Peyer's patch (tissue), 4 donors: ENCODE results near the gene RGS12. TPM values are rescaled to one million over a fixed set of nuclear protein-coding genes. Genes with fewer than 3 reads are reported as not detected.

ENCODE experiments used
- DNase-seq, 3 donors: peaks; one replicate each; pipeline ENCODE4 v3.0.0-alpha.2; 2017 to 2019
- H3K27ac ChIP-seq, 4 donors: fragments of 200-600 bp; sonication (generic); one replicate each; pipeline ENCODE4 v1.5.1; 2016 to 2019
- H3K27me3 ChIP-seq, 2 donors: fragments of 200-600 bp; sonication (generic); one replicate each; pipeline ENCODE4 v1.5.1; 2019
- H3K36me3 ChIP-seq, 3 donors: fragments of 200-600 bp; sonication (generic); one replicate each; pipeline ENCODE4 v1.5.1; 2016 to 2019
- H3K4me1 ChIP-seq, 4 donors: fragments of 200-600 bp; sonication (generic); one replicate each; pipeline ENCODE4 v1.5.1; 2016 to 2019
- H3K4me3 ChIP-seq, 4 donors: fragments of 200-600 bp; sonication (generic); 1 replicate in 3 of 4; 2 replicates in 1 of 4; pipeline ENCODE4 v1.5.1; 2016 to 2019; ENCODE audit warnings: mild to moderate bottlenecking in 1 of 4
- H3K9me3 ChIP-seq, 4 donors: fragments of 200-600 bp; sonication (generic); one replicate each; pipeline ENCODE4 v1.5.1; 2016 to 2019; ENCODE audit warnings: mild to moderate bottlenecking in 1 of 4
- CTCF ChIP-seq, 6 experiments: fragments of 450-650 bp in 4 of 6; fragments of 200-600 bp in 2 of 6; sonication (generic) in 1 of 6; IDR thresholded peaks; one replicate each; pipeline ENCODE4 v1.5.1; 2017 to 2019; ENCODE audit warnings: antibody characterized with exemption in 6 of 6, mild to moderate bottlenecking in 3 of 6, moderate library complexity in 1 of 6
- POLR2A ChIP-seq, 2 donors: fragments of 450-650 bp; IDR thresholded peaks; one replicate each; pipeline ENCODE4 v1.5.1; 2017; ENCODE audit warnings: antibody characterized with exemption in 2 of 2, mild to moderate bottlenecking in 2 of 2, moderate library complexity in 2 of 2
- total RNA-seq, 4 donors: library from RNA; depleted of rRNA; stranded (reverse); fragments of >200 nt; gene quantifications; one replicate each; pipeline ENCODE4 v1.1.0, GENCODE V29; 2016

Gene RGS12, protein sequence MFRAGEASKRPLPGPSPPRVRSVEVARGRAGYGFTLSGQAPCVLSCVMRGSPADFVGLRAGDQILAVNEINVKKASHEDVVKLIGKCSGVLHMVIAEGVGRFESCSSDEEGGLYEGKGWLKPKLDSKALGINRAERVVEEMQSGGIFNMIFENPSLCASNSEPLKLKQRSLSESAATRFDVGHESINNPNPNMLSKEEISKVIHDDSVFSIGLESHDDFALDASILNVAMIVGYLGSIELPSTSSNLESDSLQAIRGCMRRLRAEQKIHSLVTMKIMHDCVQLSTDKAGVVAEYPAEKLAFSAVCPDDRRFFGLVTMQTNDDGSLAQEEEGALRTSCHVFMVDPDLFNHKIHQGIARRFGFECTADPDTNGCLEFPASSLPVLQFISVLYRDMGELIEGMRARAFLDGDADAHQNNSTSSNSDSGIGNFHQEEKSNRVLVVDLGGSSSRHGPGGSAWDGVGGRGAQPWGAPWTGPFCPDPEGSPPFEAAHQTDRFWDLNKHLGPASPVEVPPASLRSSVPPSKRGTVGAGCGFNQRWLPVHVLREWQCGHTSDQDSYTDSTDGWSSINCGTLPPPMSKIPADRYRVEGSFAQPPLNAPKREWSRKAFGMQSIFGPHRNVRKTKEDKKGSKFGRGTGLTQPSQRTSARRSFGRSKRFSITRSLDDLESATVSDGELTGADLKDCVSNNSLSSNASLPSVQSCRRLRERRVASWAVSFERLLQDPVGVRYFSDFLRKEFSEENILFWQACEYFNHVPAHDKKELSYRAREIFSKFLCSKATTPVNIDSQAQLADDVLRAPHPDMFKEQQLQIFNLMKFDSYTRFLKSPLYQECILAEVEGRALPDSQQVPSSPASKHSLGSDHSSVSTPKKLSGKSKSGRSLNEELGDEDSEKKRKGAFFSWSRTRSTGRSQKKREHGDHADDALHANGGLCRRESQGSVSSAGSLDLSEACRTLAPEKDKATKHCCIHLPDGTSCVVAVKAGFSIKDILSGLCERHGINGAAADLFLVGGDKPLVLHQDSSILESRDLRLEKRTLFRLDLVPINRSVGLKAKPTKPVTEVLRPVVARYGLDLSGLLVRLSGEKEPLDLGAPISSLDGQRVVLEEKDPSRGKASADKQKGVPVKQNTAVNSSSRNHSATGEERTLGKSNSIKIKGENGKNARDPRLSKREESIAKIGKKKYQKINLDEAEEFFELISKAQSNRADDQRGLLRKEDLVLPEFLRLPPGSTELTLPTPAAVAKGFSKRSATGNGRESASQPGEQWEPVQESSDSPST (N-terminal part only)
- 10 to 100 TPM; 24.3 to 36.5 (median 35.3) TPM for total RNA-seq

DNA sequence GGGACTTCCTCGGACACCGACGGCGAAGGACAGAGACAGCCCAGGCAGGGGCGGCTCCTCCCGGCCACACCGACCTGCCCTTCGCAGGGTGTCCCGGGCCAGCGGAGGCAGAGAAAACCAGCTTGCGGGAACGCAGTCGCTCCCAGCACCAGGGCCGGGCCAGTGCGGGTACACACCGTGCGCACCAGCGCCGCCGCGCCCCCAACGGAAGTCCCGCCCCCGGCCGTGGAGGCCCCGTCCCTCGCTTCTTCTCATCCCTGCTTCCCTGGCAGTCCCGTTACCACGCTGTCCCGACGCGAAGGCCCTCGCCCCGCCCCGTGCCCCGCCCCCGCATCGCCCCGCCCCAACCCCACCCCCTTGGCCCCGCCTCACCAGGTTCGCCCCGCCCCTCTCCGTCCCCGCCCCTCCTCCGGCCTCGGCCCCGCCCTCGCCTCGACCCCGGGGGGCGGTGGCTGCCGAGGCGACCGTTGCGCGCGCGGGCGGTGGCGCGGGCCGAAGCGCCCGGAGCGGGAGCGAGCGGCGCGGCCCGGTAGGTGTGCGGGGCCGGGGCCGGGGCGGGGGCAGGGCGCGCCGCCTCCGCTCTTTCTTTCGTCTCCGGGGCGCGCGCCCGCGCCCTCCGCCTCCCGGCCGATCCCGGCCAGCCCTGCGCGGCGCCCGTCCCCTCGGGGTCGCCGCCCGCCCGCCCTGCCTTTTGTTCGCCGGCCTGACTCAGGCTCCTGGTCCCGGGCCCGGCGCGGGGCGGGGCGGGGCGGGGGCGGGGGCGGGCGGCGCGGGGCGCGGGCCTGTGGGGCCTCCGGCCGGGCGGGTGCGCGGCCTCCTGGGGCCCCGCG is at the start of gene RGS12:
TSS of gene RGS12 (plus strand) at position 451 of the 830 bp plus-strand sequence. CDS start 23,150 bp downstream, outside the sequence.
- no peak for TF ChIP-seq CTCF (IDR thresholded peaks at IDR 0.05)
- peak; percentile 85 to 94 for TF ChIP-seq POLR2A (IDR thresholded peaks at IDR 0.05)
- Histone ChIP-seq H3K27me3 (no peaks in the 10 kb centered on the region), H3K27ac (peak within 1 kb of the TSS; percentile 69 to 97 (median 92)), H3K4me1 (peaks cover 0 to 22% (median 7%) of the 10 kb centered on the region in 4 donors), H3K36me3 (no peaks in the 10 kb centered on the region), H3K4me3 (peak within 1 kb of the TSS; percentile 71 to 91 (median 76)), H3K9me3 (no peaks in the 10 kb centered on the region)
- peak; percentile 85 to 99 (median 97) for DNase-seq

DNA sequence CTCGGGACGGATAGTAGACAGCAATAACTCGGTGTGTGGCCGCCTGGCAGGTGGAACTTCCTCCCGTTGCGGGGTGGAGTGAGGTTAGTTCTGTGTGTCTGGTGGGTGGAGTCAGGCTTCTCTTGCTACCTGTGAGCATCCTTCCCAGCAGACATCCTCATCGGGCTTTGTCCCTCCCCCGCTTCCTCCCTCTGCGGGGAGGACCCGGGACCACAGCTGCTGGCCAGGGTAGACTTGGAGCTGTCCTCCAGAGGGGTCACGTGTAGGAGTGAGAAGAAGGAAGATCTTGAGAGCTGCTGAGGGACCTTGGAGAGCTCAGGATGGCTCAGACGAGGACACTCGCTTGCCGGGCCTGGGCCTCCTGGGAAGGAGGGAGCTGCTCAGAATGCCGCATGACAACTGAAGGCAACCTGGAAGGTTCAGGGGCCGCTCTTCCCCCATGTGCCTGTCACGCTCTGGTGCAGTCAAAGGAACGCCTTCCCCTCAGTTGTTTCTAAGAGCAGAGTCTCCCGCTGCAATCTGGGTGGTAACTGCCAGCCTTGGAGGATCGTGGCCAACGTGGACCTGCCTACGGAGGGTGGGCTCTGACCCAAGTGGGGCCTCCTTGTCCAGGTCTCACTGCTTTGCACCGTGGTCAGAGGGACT is 49.6 kb upstream of the RGS12 start:
- Histone ChIP-seq H3K4me1 (no peaks in the 10 kb centered on the region), H3K36me3 (peaks cover 0 to 32% (median 0%) of the 10 kb centered on the region in 3 donors), H3K9me3 (no peaks in the 10 kb centered on the region), H3K27me3 (no peaks in the 10 kb centered on the region), H3K4me3 (no peak overlapping the region), H3K27ac (no peak overlapping the region)
- no peak for DNase-seq
- TF ChIP-seq CTCF (IDR thresholded peaks at IDR 0.05) (no peak), POLR2A (IDR thresholded peaks at IDR 0.05) (no peak)

DNA sequence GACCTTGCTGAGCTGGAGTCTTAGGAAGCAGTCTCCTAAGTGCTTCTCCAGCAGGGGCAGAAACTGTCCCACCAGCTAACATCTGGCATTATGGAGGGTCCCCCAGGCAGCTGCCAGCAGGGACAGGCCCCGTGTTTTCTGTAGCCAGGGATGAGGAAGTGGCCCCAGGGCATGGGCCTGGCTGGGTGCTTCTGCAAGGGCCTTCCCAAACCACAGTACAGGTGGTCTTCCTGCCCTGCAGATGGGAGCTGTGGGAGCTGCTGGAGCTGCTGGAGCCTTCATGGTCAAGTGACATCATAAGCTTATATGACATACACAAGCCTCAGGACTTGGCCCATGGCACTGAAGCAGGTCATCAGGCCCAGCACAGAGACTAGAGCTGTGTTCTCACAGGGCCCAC is 48.8 kb upstream of the RGS12 start:
- Histone ChIP-seq H3K27ac (no peak overlapping the region), H3K36me3 (peaks cover 0 to 25% (median 0%) of the 10 kb centered on the region in 3 donors)

DNA sequence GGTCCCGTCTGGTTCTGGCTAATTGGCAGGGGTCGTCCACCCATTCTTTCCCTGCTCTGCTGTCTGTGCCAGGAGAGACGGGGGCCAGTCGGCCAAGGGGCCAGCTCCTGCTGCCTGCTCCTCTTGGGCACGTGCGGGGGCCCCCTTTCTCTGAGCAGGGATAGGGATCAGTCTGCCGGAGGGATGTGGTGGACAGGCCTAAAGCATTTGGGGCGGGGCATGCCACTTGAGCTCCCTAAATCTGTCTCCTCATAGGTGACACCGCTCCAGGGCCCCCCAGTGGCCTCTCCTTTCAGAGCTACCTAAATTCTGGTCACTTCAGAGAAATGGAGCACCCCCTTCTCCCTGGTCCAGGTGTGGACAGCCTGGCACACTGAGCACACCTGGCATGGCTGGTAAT is 48.1 kb upstream of the RGS12 start:
- Histone ChIP-seq H3K27me3 (no peaks in the 10 kb centered on the region), H3K4me3 (no peak overlapping the region), H3K9me3 (no peaks in the 10 kb centered on the region), H3K4me1 (no peaks in the 10 kb centered on the region), H3K36me3 (peaks cover 0 to 17% (median 0%) of the 10 kb centered on the region in 3 donors), H3K27ac (no peak overlapping the region)
- DNase-seq: no peak
- TF ChIP-seq POLR2A (IDR thresholded peaks at IDR 0.05): no peak
- no peak for TF ChIP-seq CTCF (IDR thresholded peaks at IDR 0.05)

More for the DNA sequence above, 48.8 kb upstream of the RGS12 start:
- no peak for TF ChIP-seq CTCF (IDR thresholded peaks at IDR 0.05)
- no peak for TF ChIP-seq POLR2A (IDR thresholded peaks at IDR 0.05)
- no peak for DNase-seq
- no peaks in the 10 kb centered on the region for H3K9me3 ChIP-seq
- H3K27me3 ChIP-seq: no peaks in the 10 kb centered on the region
- H3K4me3 ChIP-seq: no peak overlapping the region
- no peaks in the 10 kb centered on the region for H3K4me1 ChIP-seq
